HG03159 (cell line): ENCODE measurements around the gene SHMT2.

Experiments used
- ATAC-seq: cut with Tn5 transposase; IDR thresholded peaks from one replicate; pipeline ENCODE4 v1.9.1; 2021; ENCODE audit warnings: mild to moderate bottlenecking, moderate library complexity; ENCODE audit not compliant: unreplicated experiment

The SHMT2 gene

DNA sequence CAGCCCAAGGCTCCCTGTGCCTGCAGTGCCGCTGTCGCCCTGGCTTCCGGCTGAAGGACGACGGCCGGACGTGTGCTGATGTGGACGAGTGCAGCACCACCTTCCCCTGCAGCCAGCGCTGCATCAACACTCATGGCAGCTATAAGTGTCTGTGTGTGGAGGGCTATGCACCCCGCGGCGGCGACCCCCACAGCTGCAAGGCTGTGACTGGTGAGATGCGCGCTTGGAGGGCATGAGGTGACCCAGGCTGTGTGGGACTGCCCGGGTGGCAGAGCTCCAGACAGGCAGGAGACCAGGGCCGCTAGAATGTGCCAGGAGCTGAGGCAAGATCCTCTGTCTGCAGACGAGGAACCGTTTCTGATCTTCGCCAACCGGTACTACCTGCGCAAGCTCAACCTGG is 32.6 kb upstream of the SHMT2 start:
- ATAC-seq: no peak

DNA sequence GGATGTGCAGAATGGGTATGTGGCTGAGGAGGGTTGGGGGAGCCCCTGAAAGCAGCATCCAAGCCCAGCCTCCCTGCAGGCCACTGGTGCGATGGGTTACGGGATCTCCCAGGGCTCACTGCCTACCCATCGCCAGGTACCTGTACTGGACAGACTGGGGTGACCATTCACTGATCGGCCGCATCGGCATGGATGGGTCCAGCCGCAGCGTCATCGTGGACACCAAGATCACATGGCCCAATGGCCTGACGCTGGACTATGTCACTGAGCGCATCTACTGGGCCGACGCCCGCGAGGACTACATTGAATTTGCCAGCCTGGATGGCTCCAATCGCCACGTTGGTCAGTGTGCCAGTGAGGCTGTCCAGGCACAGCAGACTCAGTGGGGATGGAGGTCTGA is 31.2 kb upstream of the SHMT2 start:
- ATAC-seq: no peak

DNA sequence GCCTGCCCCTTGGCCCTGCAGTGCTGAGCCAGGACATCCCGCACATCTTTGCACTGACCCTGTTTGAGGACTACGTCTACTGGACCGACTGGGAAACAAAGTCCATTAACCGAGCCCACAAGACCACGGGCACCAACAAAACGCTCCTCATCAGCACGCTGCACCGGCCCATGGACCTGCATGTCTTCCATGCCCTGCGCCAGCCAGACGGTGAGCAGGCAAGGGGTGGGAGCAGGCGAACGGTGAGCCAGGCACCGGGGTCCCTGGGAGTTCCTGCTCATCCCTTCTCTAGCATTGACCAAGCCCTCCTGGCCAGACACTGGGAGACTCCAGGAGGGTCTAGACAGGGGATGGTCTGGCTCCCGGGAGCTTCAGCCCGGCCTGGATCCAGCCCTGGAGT is 30.3 kb upstream of the SHMT2 start:
- no peak for ATAC-seq

DNA sequence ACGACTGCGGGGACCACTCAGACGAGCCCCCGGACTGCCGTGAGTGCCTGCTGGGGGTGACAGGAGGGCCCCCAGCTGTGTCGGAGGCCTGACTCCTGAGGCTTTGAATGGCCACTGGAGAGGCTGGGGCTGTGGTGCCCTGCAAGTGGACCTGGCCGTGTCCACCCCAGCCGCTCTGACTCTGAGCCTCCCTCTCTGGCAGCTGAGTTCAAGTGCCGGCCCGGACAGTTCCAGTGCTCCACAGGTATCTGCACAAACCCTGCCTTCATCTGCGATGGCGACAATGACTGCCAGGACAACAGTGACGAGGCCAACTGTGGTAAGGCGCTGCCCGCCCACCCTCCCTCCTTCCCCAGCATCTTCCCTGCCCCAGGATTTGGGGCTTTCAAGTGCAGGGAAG is 29.0 kb upstream of the SHMT2 start:
- no peak for ATAC-seq

DNA sequence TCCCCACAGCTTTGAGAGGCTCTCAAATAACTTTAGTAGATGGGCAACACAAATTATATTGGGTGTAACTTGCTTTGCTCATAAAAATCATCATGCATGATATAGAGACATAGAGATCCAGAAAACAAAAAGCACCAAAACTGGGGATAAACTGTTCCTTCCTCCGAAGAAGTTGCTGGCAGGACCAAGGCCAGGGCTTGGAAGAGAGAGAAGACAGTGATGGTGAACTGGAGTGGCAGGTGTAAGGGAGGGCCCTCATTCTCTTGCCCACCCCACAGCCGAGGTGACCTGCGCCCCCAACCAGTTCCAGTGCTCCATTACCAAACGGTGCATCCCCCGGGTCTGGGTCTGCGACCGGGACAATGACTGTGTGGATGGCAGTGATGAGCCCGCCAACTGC is 28.3 kb upstream of the SHMT2 start:
- ATAC-seq: no peak

- ATAC-seq: no peak
Observed at GRCh38 chr12:57201631-57202030, 27.9 kb upstream of the SHMT2 start.

DNA sequence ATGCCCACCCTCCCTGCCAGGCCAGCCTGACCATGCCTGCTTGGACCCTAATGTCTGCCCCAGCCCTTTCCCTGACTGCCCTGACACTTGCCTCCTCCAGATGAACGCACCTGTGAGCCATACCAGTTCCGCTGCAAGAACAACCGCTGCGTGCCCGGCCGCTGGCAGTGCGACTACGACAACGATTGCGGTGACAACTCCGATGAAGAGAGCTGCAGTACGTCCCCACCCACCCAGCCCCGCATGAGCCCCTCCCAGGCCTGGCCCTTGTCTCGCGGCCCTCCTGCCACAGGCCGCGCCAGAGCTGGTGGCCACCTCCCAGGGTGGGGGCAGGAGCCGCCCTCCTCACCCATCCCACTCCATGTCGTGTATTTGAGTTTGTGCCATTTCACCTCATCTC is 27.2 kb upstream of the SHMT2 start:
- ATAC-seq: no peak

- no peak for ATAC-seq
Observed at GRCh38 chr12:57203201-57203600, 26.3 kb upstream of the SHMT2 start.

DNA sequence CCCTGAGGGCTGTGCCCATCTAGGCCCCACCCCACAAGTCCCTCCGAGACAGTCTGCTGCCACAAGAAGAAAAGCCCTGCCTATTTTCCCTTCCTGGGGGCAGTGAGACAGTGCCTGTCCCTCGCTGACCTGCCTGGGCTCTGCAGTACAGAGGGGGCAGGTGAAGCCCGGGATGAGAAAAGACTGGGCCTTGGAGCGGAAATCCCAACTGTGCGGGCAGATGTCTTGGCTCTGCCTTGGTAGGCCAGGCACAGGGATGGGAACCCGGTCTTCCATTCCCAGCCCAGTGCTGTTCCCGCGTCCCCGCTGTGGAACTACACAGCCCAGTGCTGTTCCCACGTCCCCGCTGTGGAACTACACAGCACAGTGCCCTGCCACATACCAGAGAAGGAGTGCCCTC is 25.7 kb upstream of the SHMT2 start:
- no peak for ATAC-seq

GRCh38 chr12:57204454-57204853 is 25.1 kb upstream of the SHMT2 start:
- ATAC-seq: no peak

GRCh38 chr12:57205186-57205585 is 24.3 kb upstream of the SHMT2 start:
- ATAC-seq: no peak

- no peak for ATAC-seq
Observed at GRCh38 chr12:57205931-57206330, 23.6 kb upstream of the SHMT2 start.

- ATAC-seq: no peak
Observed at GRCh38 chr12:57207731-57208630, 21.5 kb upstream of the SHMT2 start.

DNA sequence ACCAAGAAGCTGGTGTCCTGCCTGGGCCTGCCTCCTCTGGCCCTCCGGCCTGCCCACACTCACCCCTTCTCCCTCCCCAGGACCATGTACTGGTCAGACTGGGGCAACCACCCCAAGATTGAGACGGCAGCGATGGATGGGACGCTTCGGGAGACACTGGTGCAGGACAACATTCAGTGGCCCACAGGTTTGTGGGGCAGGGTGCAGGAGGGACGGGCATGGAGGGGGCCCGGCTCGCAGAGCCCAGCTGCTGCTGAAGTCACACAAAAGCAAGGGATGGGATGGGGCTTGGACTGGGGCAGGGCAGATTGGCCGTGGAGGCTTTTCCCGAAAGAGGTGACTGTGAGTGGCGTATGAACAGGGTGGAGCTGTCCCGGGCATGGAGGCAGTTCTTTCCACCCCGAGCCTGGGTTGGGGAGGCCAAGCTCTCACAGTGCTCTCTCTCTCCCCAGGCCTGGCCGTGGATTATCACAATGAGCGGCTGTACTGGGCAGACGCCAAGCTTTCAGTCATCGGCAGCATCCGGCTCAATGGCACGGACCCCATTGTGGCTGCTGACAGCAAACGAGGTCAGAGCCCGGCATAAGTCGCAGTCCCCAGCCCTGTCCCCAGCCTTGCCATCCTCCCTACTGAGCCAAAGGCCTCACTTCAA is 20.8 kb upstream of the SHMT2 start:
- ATAC-seq: no peak

DNA sequence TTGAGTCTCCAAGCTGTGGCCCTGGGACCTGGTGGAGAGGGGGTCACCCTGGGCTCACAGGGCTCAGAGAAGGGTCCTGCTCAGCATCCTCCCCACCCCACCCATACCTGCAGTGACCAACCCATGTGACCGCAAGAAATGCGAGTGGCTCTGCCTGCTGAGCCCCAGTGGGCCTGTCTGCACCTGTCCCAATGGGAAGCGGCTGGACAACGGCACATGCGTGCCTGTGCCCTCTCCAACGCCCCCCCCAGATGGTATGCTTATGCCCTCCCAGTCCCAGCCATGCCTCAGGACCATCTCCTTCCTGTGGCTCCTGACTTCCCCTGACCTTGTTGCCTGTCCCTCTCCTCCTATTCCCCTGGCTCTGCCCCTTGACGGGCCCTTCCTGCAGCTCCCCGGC is 19.6 kb upstream of the SHMT2 start:
- no peak for ATAC-seq

- no peak for ATAC-seq
Observed at GRCh38 chr12:57210461-57210860, 19.1 kb upstream of the SHMT2 start.

DNA sequence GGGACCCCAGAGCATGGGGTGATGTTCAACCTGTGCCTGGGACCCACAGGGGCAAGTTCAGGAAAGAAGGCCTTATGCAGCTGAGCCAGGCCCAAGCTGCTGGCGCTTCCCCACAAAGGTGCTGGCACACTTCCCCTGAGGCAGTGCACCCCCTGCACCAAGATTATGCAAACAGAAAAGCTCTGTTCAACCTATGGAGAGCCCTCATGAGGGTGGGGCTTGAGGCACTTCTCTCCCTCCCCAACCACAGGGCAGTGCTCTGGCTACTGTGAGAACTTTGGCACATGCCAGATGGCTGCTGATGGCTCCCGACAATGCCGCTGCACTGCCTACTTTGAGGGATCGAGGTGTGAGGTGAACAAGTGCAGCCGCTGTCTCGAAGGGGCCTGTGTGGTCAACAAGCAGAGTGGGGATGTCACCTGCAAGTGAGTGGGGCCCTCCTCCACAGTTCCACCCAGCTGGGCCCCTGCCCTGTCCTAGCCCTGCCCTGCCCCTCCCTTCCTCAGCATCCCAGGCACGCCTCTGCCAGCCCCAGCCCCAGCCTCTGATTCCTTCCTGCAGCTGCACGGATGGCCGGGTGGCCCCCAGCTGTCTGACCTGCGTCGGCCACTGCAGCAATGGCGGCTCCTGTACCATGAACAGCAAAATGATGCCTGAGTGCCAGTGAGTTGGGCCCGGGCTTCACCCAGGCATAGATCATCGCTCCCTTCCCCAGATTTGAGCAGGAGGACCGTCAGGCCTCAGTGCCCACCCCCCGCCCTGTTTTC is 18.4 kb upstream of the SHMT2 start:
- no peak for ATAC-seq

GRCh38 chr12:57211791-57212700 is 17.5 kb upstream of the SHMT2 start:
- no peak for ATAC-seq

DNA sequence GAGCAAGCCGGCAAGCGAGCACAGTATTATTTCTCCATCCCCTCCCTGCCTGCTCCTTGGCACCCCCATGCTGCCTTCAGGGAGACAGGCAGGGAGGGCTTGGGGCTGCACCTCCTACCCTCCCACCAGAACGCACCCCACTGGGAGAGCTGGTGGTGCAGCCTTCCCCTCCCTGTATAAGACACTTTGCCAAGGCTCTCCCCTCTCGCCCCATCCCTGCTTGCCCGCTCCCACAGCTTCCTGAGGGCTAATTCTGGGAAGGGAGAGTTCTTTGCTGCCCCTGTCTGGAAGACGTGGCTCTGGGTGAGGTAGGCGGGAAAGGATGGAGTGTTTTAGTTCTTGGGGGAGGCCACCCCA is 16.8 kb upstream of the SHMT2 start:
- ATAC-seq: no peak

DNA sequence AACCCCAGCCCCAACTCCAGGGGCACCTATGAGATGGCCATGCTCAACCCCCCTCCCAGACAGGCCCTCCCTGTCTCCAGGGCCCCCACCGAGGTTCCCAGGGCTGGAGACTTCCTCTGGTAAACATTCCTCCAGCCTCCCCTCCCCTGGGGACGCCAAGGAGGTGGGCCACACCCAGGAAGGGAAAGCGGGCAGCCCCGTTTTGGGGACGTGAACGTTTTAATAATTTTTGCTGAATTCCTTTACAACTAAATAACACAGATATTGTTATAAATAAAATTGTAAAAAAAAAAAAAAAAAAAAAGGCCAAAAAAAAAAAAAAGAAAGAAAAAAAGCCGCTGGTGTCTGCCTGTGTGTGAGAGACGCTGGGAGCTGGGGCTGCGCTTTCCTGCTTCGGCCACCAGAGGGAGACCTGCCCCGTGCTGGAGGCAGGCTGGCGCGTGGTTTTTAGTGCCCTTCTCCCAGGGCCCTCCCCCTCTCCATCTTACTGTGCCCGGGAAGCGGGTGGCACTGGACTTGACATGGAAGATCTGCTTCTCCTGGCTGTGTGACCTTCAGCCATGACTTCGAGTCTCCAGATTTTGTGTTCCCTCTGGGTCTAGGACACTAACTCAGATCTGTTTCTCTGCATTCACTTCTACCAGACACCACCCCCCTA is 16.3 kb upstream of the SHMT2 start:
- no peak for ATAC-seq
